SK-N-SH (cell line): ENCODE measurements around the gene CDH13. TPM values are rescaled to one million over a fixed set of nuclear protein-coding genes. Genes with fewer than 3 reads are reported as not detected.

Source experiments
- CTCF ChIA-PET: fragments of 300-600, 350-600 bp; formaldehyde crosslinking; extraction: SDS; loops from one replicate; lab custom pipeline; 2021; lab: Yijun Ruan, JAX
- POLR2A ChIA-PET: fragments of 350-600 bp; sonication (Branson Sonifier 250); formaldehyde crosslinking; extraction: SDS; loops from one replicate; lab custom pipeline; 2020; ENCODE audit warnings: antibody characterized with exemption, inconsistent platforms; lab: Yijun Ruan, JAX
- DNase-seq: peaks from one replicate; pipeline ENCODE4 v3.0.0; 2012
- H2AFZ ChIP-seq: fragments of 200-600 bp; sonication (generic); 2 replicates; pipeline ENCODE4 v1.8.1; 2016; ENCODE audit warnings: antibody characterized with exemption, mild to moderate bottlenecking, low read depth
- H3F3A ChIP-seq: fragments of 200-600 bp; sonication (generic); replicated peaks from 2 replicates; pipeline ENCODE3; 2016; ENCODE audit warnings: antibody characterized with exemption, mild to moderate bottlenecking; ENCODE audit not compliant: insufficient read depth
- H3K27ac ChIP-seq, 2 experiments: fragments of 200-500 bp in 1 of 2; fragments of 200-600 bp in 1 of 2; sonication (Bioruptor generic) in 1 of 2; sonication (generic), shearing (Covaris generic) in 1 of 2; 2 replicates each; pipeline versions ENCODE4 v1.5.1 to v1.6.1; 2014 to 2016; ENCODE audit warnings: low read depth in 2 of 2, inconsistent platforms in 1 of 2, low read length in 1 of 2, mild to moderate bottlenecking in 1 of 2, mixed read lengths in 1 of 2
- H3K27me3 ChIP-seq: fragments of 200-600 bp; sonication (generic), shearing (Covaris generic); 2 replicates; pipeline ENCODE4 v1.6.1; 2016; ENCODE audit warnings: mixed run types; ENCODE audit not compliant: insufficient read depth
- H3K36me3 ChIP-seq, 2 experiments: fragments of 200-500 bp in 1 of 2; fragments of 200-600 bp in 1 of 2; sonication (Bioruptor generic) in 1 of 2; sonication (generic) in 1 of 2; replicated peaks in 1 of 2; 2 replicates each; pipeline versions ENCODE3 to v1.5.1; 2014 to 2016; ENCODE audit warnings: low read length in 1 of 2, mild to moderate bottlenecking in 1 of 2; ENCODE audit not compliant: insufficient read depth in 2 of 2, control insufficient read depth in 1 of 2
- H3K4me1 ChIP-seq, 2 experiments: fragments of 200-500 bp in 1 of 2; fragments of 200-600 bp in 1 of 2; sonication (Bioruptor generic) in 1 of 2; sonication (generic), shearing (Covaris generic) in 1 of 2; 2 replicates each; pipeline versions ENCODE4 v1.5.1 to v1.6.1; 2014 to 2016; ENCODE audit warnings: low read depth in 1 of 2, low read length in 1 of 2, mixed run types in 1 of 2; ENCODE audit not compliant: insufficient read depth in 2 of 2, control insufficient read depth in 1 of 2
- H3K4me2 ChIP-seq: fragments of 200-600 bp; sonication (generic), shearing (Covaris generic); 2 replicates; pipeline ENCODE4 v1.6.1; 2017; ENCODE audit warnings: mixed run types
- H3K4me3 ChIP-seq, 2 experiments: fragments of 200-500 bp in 1 of 2; fragments of 200-600 bp in 1 of 2; sonication (Bioruptor generic) in 1 of 2; sonication (generic), shearing (Covaris generic) in 1 of 2; 2 replicates each; pipeline versions ENCODE4 v1.5.1 to v1.8.1; 2014 to 2016; ENCODE audit warnings: low read depth in 2 of 2, inconsistent platforms in 1 of 2, low read length in 1 of 2, mild to moderate bottlenecking in 1 of 2, mixed read lengths in 1 of 2, moderate library complexity in 1 of 2
- H3K79me2 ChIP-seq: fragments of 200-600 bp; sonication (generic); 2 replicates; pipeline ENCODE4 v1.8.1; 2017; ENCODE audit warnings: mild to moderate bottlenecking; ENCODE audit not compliant: insufficient read depth
- H3K9ac ChIP-seq: fragments of 200-600 bp; sonication (generic); 2 replicates; pipeline ENCODE4 v1.6.1; 2017; ENCODE audit warnings: mixed run types
- H3K9me2 ChIP-seq: fragments of 200-600 bp; sonication (generic); 2 replicates; pipeline ENCODE4 v1.6.1; 2017; ENCODE audit warnings: mixed run types
- H3K9me3 ChIP-seq: fragments of 200-600 bp; sonication (generic); 2 replicates; pipeline ENCODE4 v1.6.1; 2017; ENCODE audit warnings: mixed run types, mild to moderate bottlenecking, moderate library complexity
- H4K20me1 ChIP-seq: fragments of 200-600 bp; sonication (generic); 2 replicates; pipeline ENCODE4 v1.6.1; 2017; ENCODE audit warnings: mild to moderate bottlenecking, mixed run types; ENCODE audit not compliant: insufficient read depth
- CHD2 ChIP-seq: fragments of 150-350 bp; IDR thresholded peaks from 2 replicates; pipeline ENCODE4 v1.6.1; 2018; ENCODE audit warnings: low read length; ENCODE audit not compliant: partially characterized antibody
- FOSL2 ChIP-seq: IDR thresholded peaks from 2 replicates; pipeline ENCODE4 v1.4.0; 2012; ENCODE audit warnings: low read depth, mild to moderate bottlenecking, moderate library complexity, borderline replicate concordance
- GABPA ChIP-seq: IDR thresholded peaks from 2 replicates; pipeline ENCODE4 v1.4.0; 2012; ENCODE audit warnings: low read depth, mild to moderate bottlenecking
- GATA2 ChIP-seq: sonication (generic); formaldehyde crosslinking; IDR thresholded peaks from 2 replicates; pipeline ENCODE4 v1.5.0; 2020; ENCODE audit warnings: mild to moderate bottlenecking, missing genetic modification reagents
- NRF1 ChIP-seq: IDR thresholded peaks from 2 replicates; pipeline ENCODE4 v1.6.1; 2012; ENCODE audit warnings: low read depth, mild to moderate bottlenecking, low read length
- RFX5 ChIP-seq: IDR thresholded peaks from 2 replicates; pipeline ENCODE4 v1.6.1; 2012; ENCODE audit warnings: mild to moderate bottlenecking, improper control_type of control experiment, low read length
- SIN3A ChIP-seq: IDR thresholded peaks from 2 replicates; pipeline ENCODE4 v1.6.1; 2012; ENCODE audit warnings: low read depth, mild to moderate bottlenecking, low read length, moderate library complexity, borderline replicate concordance
- SMC3 ChIP-seq: IDR thresholded peaks from 2 replicates; pipeline ENCODE4 v1.6.1; 2012; ENCODE audit warnings: low read depth, low read length, improper control_type of control experiment
- WGBS: methylation state at CpG from one replicate; pipeline ENCODE4 v1.1.6; 2017; ENCODE audit warnings: low lambda C conversion rate; 5-methylcytosine and 5-hydroxymethylcytosine counted together
- polyA plus RNA-seq, 3 experiments: library from polyadenylated mRNA; depleted of rRNA; stranded (reverse); fragments of >200 nt; gene quantifications; 2 replicates each; pipeline ENCODE4 v1.2.3, GENCODE V29; 2012
- TF ChIP-seq, protein P1 (sequence below): fragments of 150-350 bp; IDR thresholded peaks from 2 replicates; pipeline ENCODE4 v1.6.1; 2016; ENCODE audit warnings: mild to moderate bottlenecking, low read depth, low read length
- TF ChIP-seq, protein P2 (sequence below): IDR thresholded peaks from 2 replicates; pipeline ENCODE4; 2012
- TF ChIP-seq, protein P3 (sequence below): fragments of 200-600 bp; sonication (generic); IDR thresholded peaks from 2 replicates; pipeline ENCODE4 v1.6.1; 2017; ENCODE audit warnings: antibody characterized with exemption, mild to moderate bottlenecking, moderate library complexity
- TF ChIP-seq, protein P4 (sequence below): fragments of 150-350 bp; IDR thresholded peaks from 2 replicates; pipeline ENCODE4 v1.6.1; 2017; ENCODE audit warnings: antibody characterized with exemption, low read length, low read depth, borderline replicate concordance

The CDH13 gene
- polyA plus RNA-seq, 1 of the 3 experiments (the other 2 are of a cell fraction) = 93.0 TPM

DNA sequence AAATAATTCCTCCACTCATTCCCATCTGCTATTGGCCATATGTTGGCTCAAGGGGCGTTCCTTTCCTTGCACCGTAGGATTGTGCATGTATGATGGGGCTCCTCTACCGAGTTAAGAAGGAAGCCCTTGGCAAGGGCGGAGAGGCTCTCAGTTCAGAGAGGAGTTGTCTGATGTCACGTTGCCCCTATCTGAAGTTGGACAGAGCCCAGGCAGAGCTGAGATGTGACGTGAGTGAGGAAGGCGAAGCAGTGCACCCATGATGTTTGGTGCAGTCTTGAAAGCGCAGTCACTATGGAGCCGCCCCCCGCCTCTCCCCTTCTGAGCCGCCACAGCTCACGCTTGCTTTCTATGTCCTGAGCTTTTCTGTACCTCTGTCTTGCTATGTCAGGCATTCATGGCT is 40.7 kb downstream of the CDH13 start (continued):
- TF ChIP-seq GABPA (no peak), RFX5 (no peak), NRF1 (no peak), GATA2 (no peak)
- TF ChIP-seq, protein P1, sequence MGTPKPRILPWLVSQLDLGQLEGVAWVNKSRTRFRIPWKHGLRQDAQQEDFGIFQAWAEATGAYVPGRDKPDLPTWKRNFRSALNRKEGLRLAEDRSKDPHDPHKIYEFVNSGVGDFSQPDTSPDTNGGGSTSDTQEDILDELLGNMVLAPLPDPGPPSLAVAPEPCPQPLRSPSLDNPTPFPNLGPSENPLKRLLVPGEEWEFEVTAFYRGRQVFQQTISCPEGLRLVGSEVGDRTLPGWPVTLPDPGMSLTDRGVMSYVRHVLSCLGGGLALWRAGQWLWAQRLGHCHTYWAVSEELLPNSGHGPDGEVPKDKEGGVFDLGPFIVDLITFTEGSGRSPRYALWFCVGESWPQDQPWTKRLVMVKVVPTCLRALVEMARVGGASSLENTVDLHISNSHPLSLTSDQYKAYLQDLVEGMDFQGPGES = no peak

DNA sequence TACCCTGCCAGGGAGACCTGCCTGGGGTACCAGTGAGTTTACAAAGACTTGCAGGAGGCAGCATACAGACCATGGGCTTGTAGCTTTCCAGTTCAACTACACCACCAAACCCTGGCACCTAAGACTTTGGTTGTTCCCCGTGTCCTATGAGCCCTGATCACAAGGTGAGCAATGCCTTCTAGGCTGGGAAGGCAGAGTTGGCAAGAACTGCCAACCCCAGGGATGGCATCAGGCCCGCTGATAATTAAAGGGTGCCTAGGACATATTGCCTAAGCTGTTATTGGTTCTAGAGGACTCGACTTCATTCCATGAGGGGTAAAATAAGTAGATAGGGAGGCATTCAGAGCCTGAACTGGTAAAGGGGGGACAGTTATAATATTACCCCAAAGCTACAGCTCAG is 41.3 kb downstream of the CDH13 start:
- CTCF ChIA-PET = interaction anchor here (1.4 kb wide), 1 partner anchor 28 kb away, joined by 3 read pairs; no protein-coding TSS in a partner anchor
- POLR2A ChIA-PET = no interaction called here
- H3K27me3 ChIP-seq = no peaks in the 10 kb centered on the region
- no peaks in the 10 kb centered on the region for H3K4me1 ChIP-seq
- H4K20me1 ChIP-seq = no peaks in the 10 kb centered on the region
- no peak for DNase-seq
- no peak overlapping the region for H3K27ac ChIP-seq
- WGBS = 38% methylated on average over 2 of the region's 3 CpGs
- no peak overlapping the region for H3K4me2 ChIP-seq
- H3K9ac ChIP-seq = no peak overlapping the region
- H3K9me3 ChIP-seq = no peaks in the 10 kb centered on the region
- peaks cover 0 to 3% of the 10 kb centered on the region in 2 experiments for H3K36me3 ChIP-seq
- peaks cover 12% of the 10 kb centered on the region for H3K79me2 ChIP-seq
- no peak overlapping the region for H3K4me3 ChIP-seq
- H3F3A ChIP-seq = no peaks in the 10 kb centered on the region
- H3K9me2 ChIP-seq = no peaks in the 10 kb centered on the region
- TF ChIP-seq SMC3 = no peak
- no peak overlapping the region for H2AFZ ChIP-seq

DNA sequence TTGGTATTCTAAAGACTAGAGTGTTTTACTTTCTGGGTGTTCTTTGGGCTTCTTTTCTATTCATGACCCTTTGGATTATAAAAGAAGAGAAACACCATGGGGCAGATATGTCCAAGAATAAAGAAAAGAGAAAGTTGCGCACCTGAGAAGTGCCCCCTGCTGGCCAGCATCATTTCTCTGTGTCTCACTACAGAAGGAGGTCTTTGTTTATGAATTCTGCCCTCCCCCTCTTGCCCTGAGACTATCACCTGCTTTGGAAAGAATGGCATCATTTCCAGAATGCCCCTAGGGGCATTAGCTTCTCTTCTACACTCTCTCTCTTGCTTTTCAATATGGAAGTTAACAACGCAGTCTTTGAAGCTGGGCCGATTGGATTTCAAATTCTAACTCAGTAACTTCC is 45.0 kb downstream of the CDH13 start:
- Histone ChIP-seq H3K4me1 (no peaks in the 10 kb centered on the region), H3F3A (peaks cover 8% of the 10 kb centered on the region), H4K20me1 (no peaks in the 10 kb centered on the region), H3K9me2 (no peaks in the 10 kb centered on the region), H3K9ac (no peak overlapping the region), H3K27me3 (no peaks in the 10 kb centered on the region), H3K4me3 (no peak overlapping the region), H3K27ac (no peak overlapping the region), H3K79me2 (peaks cover 17% of the 10 kb centered on the region), H3K36me3 (no peaks in the 10 kb centered on the region), H3K9me3 (no peaks in the 10 kb centered on the region), H2AFZ (no peak overlapping the region), H3K4me2 (no peak overlapping the region)
- TF ChIP-seq SIN3A (no peak), CHD2 (no peak), SMC3 (peak; percentile 25; the same call in 1 of the 2 replicates), NRF1 (no peak), FOSL2 (no peak)
- TF ChIP-seq, protein P2, sequence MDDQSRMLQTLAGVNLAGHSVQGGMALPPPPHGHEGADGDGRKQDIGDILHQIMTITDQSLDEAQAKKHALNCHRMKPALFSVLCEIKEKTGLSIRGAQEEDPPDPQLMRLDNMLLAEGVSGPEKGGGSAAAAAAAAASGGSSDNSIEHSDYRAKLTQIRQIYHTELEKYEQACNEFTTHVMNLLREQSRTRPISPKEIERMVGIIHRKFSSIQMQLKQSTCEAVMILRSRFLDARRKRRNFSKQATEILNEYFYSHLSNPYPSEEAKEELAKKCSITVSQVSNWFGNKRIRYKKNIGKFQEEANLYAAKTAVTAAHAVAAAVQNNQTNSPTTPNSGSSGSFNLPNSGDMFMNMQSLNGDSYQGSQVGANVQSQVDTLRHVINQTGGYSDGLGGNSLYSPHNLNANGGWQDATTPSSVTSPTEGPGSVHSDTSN = no peak
- TF ChIP-seq, protein P3, sequence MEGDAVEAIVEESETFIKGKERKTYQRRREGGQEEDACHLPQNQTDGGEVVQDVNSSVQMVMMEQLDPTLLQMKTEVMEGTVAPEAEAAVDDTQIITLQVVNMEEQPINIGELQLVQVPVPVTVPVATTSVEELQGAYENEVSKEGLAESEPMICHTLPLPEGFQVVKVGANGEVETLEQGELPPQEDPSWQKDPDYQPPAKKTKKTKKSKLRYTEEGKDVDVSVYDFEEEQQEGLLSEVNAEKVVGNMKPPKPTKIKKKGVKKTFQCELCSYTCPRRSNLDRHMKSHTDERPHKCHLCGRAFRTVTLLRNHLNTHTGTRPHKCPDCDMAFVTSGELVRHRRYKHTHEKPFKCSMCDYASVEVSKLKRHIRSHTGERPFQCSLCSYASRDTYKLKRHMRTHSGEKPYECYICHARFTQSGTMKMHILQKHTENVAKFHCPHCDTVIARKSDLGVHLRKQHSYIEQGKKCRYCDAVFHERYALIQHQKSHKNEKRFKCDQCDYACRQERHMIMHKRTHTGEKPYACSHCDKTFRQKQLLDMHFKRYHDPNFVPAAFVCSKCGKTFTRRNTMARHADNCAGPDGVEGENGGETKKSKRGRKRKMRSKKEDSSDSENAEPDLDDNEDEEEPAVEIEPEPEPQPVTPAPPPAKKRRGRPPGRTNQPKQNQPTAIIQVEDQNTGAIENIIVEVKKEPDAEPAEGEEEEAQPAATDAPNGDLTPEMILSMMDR = peak; percentile 59
- TF ChIP-seq, protein P4, sequence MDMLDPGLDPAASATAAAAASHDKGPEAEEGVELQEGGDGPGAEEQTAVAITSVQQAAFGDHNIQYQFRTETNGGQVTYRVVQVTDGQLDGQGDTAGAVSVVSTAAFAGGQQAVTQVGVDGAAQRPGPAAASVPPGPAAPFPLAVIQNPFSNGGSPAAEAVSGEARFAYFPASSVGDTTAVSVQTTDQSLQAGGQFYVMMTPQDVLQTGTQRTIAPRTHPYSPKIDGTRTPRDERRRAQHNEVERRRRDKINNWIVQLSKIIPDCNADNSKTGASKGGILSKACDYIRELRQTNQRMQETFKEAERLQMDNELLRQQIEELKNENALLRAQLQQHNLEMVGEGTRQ = no peak
- 86% methylated on average over 3 of the region's 3 CpGs for WGBS
- CTCF ChIA-PET = interaction anchor here (0.7 to 1.2 kb wide), 5 partner anchors 9 to 408 kb away, joined by 3 to 4 read pairs (median 3); no protein-coding TSS in a partner anchor
- POLR2A ChIA-PET = no interaction called here
- DNase-seq = no peak
